HG03039 (cell line): ENCODE data around the gene CPNE7.
"Not testable (repeated sequence)": the region's sequence is repeated elsewhere in the genome, so short reads cannot be mapped to it uniquely, and the experiment has no call there.

Experiments used
- ATAC-seq: cut with Tn5 transposase; IDR thresholded peaks from one replicate; pipeline ENCODE4 v1.9.1; 2021; ENCODE audit warnings: mild to moderate bottlenecking, moderate library complexity; ENCODE audit not compliant: unreplicated experiment

Gene CPNE7

DNA sequence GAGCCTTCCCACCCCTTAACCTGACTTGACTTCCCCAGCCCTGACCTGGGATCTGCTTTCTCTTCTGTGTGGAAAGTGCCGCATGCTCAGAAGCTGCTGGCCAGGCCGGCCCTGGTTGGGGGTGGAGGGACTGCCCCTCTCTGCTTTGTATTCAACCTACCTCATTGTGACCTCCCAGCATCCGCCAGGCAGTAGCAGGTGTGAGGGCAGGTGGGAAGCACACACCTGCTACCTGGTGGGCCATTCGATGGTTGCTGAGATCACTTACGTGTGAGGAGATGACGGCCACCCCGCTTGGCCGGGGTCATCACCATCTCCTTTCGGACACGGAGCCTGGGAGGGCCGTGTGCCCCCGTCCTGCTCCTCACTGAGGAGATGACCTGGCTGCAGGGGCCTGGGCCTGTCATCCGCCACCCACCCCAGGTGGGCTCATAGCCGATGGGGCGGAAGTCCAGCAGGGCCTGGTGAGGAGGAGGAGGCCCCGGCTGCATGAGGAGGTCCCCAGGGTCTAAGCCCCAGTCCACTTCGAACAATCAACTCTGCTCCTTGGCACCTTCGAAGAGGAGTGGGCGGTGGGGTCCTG is 7.1 kb downstream of the CPNE7 start:
- no peak for ATAC-seq

DNA sequence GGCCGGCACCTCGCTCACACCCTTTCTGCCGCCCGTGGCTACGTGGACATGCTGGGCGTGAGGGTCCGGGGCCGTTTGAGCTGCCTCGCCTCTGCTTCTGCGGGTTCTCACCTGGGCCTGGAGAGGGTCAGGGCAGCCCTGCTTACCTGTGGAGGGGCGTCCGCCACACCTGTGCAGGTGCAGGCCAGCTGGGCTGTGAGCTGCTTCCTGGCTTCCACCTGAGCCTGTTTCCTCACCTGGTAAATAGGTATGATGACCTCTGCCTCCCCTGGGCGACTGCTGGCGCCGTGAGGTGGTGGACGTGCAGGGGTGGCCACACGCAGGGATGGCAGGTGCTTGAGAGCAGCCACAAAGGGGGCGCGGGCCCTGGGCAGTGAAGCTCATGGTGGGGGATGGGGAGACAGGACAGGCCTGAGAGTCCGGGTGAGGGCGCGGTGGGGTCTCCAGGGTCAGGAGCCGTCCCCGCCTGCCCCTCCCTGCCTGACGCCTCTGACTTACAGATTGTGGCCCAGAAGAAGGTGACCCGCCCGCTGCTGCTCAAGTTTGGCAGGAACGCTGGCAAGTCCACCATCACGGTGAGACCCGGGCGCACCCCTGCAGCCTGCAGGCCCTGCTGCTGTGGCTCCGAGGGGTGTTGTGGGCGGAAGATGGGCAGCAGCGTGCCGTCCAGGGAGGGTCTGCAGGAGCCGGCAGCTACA is 7.8 kb downstream of the CPNE7 start:
- ATAC-seq = no peak

- no peak for ATAC-seq
These were observed 8.5 kb downstream of the CPNE7 start for GRCh38 chr16:89583895-89584644.

DNA sequence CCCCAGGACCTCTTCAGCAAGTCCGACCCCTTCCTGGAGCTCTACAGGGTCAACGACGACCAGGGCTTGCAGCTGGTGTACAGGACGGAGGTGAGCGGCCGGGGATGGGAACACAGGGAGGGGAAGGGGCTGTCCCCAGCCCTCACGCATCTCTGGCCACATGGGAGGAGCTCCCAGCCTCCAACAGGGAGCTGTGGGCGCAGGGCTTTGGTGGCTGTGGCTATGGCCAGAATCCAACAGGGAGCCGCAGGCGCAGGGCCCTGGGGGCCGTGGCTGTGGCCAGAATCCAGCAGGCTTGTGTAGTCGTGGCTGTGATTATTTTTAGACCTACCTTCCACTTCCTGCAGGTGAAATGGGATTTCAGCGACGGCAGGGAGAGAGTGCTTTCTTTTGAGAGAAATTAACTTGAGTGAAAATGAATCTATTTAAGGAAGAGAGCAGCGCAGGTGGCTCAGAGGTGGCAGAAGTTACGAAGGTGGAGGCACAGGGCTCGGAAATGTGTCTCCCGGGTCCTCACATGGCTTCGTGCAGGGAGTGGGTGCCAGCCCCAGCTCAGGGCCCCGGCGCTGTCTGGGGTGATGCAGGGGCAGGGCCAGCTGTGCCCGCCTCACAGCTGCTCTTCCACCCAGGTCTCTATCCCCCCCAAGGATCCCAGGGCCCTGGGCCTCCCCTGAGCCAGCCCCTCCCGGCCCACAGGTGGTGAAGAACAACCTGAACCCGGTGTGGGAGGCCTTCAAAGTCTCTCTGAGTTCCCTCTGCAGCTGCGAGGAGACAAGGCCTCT is 9.4 kb downstream of the CPNE7 start:
- ATAC-seq = no peak

DNA sequence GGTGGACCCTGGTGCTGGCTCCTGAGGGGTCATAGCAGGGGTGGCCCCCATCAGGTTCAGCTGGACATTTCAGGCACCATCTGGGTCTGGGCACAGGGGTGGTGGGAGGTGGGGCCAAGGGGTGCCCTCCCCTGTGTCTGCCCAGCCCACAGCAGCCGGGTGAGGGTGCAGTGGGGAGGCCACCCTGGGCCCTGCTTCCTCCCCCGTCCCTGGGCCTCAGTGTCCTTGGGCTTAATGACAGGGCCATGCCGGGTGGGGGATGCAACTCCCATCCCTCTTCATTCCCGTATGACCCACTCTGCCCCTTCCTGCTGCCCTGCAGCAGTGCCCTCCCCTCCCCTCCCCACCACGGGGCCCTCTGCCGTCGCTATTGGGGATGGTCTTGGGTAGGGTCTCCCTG is 10.7 kb downstream of the CPNE7 start:
- ATAC-seq = no peak

DNA sequence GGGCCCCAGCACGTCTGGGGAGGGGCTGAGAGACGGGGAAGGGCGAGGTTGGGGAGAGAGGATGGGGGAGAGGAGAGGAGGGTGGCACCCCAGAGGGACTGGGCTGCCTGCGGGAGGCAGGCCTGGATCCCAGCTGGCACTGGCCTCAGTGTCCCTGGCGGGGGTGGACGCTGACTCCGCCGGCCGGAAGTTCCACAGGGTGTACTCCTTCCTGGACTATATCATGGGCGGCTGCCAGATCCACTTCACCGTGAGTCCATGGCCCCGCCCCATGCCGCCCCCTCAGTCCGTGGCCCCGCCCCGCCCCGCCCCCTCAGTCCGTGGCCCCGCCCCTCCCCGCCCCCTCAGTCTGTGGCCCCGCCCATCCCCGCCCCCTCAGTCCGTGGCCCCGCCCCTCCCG is 11.3 kb downstream of the CPNE7 start:
- no peak for ATAC-seq

DNA sequence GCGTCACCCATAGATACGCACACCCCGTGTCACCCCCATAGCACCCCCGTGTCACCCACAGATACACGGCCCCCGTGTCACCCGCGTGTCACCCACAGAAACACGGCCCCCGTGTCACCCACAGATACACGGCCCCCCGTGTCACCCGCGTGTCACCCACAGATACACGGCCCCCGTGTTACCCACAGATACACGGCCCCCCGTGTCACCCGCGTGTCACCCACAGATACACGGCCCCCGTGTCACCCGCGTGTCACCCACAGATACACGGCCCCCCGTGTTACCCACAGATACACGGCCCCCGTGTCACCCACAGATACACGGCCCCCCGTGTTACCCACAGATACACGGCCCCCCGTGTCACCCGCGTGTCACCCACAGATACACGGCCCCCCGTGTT is 12.1 kb downstream of the CPNE7 start:
- not testable (repeated sequence) for ATAC-seq

DNA sequence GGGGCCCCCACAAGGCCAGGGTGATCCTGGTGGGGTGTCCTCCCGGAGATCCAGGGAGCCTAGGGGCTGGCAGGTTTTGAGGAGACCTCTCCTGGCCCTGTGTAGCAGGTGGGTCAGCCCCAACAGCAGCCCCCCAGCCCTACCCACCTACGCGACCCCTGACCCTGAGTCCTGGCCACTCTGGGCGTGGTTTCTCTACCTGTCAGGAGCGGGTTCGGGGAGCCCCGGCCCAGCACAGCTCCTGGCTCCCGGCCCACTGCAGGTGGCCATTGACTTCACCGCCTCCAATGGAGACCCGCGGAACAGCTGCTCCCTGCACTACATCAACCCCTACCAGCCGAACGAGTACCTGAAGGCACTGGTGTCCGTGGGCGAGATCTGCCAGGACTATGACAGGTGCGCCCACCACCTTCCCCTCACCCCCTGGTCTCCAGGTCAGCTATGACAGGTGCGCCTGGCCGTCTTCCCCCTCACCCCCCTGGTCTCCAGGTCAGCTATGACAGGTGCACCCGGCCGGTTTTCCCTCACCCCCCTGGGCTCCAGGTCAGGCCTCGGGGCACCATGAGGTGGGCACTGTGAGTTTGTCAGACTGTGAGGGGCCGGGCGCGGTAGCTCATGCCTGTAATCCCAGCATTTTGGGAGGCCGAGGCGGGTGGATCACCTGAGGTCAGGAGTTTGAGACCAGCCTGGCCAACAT is 13.0 kb downstream of the CPNE7 start:
- ATAC-seq = no peak

GRCh38 chr16:89589241-89589926 is 13.8 kb downstream of the CPNE7 start:
- ATAC-seq = no peak

DNA sequence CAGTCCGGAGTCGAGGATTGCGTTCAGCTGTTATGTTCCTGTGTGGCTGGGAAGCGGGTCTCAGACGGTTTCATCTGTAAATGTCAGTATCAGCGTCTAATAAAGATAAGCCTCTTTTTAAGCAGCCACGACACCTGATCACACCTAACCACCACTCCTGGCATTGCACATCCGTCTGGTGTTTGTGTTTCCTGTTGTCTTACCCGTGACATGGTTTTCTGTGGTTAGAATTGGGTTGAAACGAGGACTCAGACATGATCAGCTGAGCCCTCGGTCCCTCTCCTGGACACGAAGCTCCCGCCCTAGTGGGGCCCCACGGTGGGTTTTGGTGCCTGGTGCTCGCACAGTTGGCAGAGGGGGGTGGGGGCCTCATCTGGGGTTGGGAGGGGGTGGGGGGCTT is 18.3 kb downstream of the CPNE7 start:
- no peak for ATAC-seq

DNA sequence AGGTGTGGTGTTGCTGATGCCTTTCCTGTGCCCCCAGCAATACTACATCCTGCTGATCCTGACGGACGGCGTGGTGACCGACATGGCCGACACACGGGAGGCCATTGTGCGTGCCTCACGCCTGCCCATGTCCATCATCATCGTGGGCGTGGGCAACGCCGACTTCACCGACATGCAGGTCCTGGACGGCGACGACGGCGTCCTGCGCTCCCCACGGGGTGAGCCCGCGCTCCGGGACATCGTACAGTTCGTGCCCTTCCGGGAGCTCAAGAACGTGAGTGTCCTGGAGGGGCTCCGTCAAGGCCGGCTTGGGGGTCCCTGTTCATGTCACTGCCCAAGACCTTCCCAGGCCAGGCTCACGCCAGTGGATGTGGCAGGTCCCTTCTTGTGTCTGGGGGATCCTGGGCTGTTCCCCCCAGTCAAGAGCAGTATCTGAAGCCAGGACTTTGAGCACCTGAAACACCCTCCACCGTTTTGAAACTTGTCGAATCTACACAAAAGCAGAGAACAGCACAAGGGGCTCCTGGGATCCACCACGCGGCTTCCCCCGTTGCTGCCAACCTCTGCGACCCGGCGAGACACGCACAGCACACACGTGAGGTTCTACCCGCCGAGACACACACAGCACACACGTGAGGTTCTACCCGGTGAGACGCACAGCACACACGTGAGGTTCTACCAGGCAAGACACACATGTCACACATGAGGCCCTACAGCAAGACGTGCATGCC is 19.9 kb downstream of the CPNE7 start:
- no peak for ATAC-seq

GRCh38 chr16:89596061-89596689 is 20.6 kb downstream of the CPNE7 start:
- ATAC-seq = no peak

DNA sequence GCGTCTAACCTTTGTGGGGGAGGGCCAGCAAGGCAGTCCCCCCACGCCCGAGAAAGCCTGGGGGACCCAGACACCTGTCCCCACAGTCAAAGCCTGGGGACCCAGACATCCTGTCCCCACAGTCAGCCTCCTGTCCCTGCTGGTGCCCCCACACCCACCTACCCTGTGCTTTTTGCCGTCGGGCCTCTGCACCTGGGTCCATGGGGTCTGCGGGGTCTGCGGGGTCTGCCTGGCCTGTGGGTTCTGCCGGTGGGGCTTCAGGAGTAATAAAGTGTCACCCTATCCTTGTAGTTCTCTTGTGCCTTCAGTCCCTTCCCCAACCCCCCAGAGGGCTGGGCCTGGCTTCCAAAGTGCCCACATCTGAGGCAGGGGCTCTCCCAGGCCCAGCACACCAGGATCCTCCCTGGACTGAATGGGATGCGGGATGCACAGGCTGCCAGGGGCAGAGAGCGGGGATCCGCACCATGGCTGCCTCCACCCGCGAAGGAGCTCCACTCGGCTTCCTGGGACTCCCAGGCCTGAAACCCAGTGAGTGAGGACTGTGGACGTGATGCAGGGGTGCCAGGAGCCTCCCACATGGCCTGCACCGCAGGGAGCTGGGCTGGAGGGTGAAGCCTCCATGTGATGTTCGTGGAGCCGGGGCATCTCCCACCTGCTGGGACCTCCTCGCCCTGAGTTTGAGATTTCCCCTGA is 21.5 kb downstream of the CPNE7 start:
- ATAC-seq = no peak

DNA sequence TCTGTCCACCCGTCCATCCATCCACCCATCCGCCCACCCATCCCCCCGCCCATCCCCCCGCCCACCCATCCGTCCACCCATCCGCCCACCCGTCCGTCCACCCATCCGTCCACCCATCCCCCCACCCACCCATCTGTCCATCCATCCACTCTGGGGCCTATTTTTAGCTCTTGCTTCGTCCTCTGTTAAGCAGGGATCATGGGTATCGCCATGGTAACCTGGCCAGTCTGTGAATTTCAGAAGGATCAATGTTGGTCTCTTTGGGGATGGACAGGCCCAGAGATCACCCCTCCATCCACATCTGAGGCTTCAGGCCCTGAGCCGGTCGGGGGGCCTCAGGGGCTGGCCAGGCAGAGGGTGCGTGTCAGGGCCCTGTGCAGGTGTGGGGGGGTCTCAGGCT is 22.6 kb downstream of the CPNE7 start:
- no peak for ATAC-seq

DNA sequence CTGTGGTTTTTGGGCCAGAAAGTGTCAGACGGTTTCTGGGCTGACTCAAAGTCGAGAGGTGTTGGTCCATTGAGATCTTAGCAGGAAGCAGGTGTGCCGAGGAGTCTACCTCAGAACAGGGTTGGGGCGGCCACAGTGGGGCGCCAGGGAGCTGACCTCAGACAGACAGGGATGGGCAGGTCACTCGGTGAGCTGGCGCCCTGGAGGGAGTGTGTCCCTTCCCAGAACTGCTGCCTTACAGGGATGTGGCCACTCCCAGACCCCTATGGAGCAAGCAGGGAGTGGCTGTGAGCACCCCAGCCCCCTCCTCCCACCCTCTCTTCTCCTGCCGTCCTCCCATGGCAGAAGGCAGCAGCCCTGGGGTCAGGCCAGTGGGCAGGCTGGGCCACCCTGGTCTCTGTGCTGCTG is 23.9 kb downstream of the CPNE7 start:
- ATAC-seq = no peak

GRCh38 chr16:89599902-89600301 is 24.3 kb downstream of the CPNE7 start:
- no peak for ATAC-seq

DNA sequence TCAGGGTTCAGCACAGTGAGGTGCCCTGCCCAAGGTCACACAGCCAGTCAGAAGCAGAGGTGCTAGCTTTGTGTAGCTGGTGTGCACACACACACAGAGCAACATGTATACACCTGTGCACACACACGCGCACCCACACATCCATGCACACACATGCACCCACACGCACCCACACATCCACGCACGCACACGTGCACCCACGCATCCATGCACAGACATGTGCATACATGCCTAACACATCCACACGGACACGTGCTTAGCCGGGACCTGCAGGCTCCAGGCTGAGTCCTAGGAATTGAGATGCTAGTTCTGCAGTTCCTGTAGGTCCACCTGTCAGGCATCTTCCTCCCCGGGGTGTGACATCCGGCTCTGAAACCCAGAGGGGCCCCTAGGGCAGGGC is 24.9 kb downstream of the CPNE7 start:
- no peak for ATAC-seq

- ATAC-seq = no peak
These were observed 25.4 kb downstream of the CPNE7 start for GRCh38 chr16:89600956-89601355.

- no peak for ATAC-seq
These were observed 26.3 kb downstream of the CPNE7 start for GRCh38 chr16:89601906-89602272.
